A549 (cell line): ENCODE results near the gene FAM111B. TPM values are rescaled to one million over a fixed set of nuclear protein-coding genes. Genes with fewer than 3 reads are reported as not detected.

Experiments
- ATAC-seq, 2 experiments: fragments of 200-7000 bp in 1 of 2; fragments of >200 bp in 1 of 2; cut with Nextera tagmentation in 1 of 2; cut with Tn5 transposase in 1 of 2; 3 replicates each; pipeline versions ENCODE4 v1.8.0 to v1.9.1; 2018 to 2020; ENCODE audit warnings: mild to moderate bottlenecking in 1 of 2, moderate library complexity in 1 of 2
- CTCF ChIA-PET: fragments of 300-600 bp; sonication (Branson Sonifier 250); formaldehyde crosslinking; extraction: SDS; loops from one replicate; lab custom pipeline; 2021; ENCODE audit warnings: antibody characterized with exemption, inconsistent platforms; lab: Yijun Ruan, JAX
- POLR2A ChIA-PET: fragments of 350-600 bp; formaldehyde crosslinking; extraction: SDS; loops from one replicate; lab custom pipeline; 2021; ENCODE audit warnings: antibody characterized with exemption, inconsistent platforms; lab: Yijun Ruan, JAX
- DNase-seq, 2 experiments: peaks; one replicate each; pipeline versions ENCODE4 v3.0.0 to v3.0.0-alpha.2; 2011 to 2016; ENCODE audit warnings: low read depth in 1 of 2, low spot score in 1 of 2
- FAIRE-seq: peaks from 2 replicates; lab custom pipeline; 2011; peaks lifted over from hg19 to GRCh38; lab: Jason Lieb, UNC
- H3K27ac ChIP-seq, 2 experiments: fragments of >200 bp; sonication (Bioruptor Twin); formaldehyde crosslinking; 3 replicates each; pipeline ENCODE4 v1.5.1; 2016 to 2017
- H3K4me1 ChIP-seq: fragments of >200 bp; sonication (Bioruptor Twin); formaldehyde crosslinking; 3 replicates; pipeline ENCODE4 v1.6.1; 2016
- H3K4me2 ChIP-seq: fragments of >200 bp; sonication (Bioruptor Twin); formaldehyde crosslinking; 3 replicates; pipeline ENCODE4 v1.6.1; 2016
- H3K4me3 ChIP-seq: fragments of >200 bp; sonication (Bioruptor Twin); formaldehyde crosslinking; 3 replicates; pipeline ENCODE4 v1.5.1; 2016
- H3K9me3 ChIP-seq: fragments of >200 bp; sonication (Bioruptor Twin); formaldehyde crosslinking; 3 replicates; pipeline ENCODE4 v1.6.1; 2016
- BHLHE40 ChIP-seq: IDR thresholded peaks from 2 replicates; pipeline ENCODE4 v1.6.1; 2012; ENCODE audit warnings: low read depth, low read length, inconsistent platforms
- CHD4 ChIP-seq: fragments of 200-600 bp; sonication (generic); IDR thresholded peaks from 2 replicates; pipeline ENCODE4 v1.6.1; 2016; ENCODE audit warnings: antibody characterized with exemption, mild to moderate bottlenecking, borderline replicate concordance
- EHF ChIP-seq: fragments of 250-450 bp; sonication (Bioruptor Pico); IDR thresholded peaks from 2 replicates; pipeline ENCODE4 v1.5.0; 2020; ENCODE audit warnings: mild to moderate bottlenecking
- EP300 ChIP-seq, 2 experiments: fragments of >200 bp; sonication (Bioruptor Twin); formaldehyde crosslinking; IDR thresholded peaks; 2 replicates in 1 of 2; 3 replicates in 1 of 2; pipeline ENCODE4 v1.6.1; 2016 to 2017
- HDAC2 ChIP-seq: fragments of 200-600 bp; sonication (generic); IDR thresholded peaks from 2 replicates; pipeline ENCODE4 v1.6.1; 2016
- HOXB5 ChIP-seq: fragments of 250-450 bp; sonication (Bioruptor Pico); IDR thresholded peaks from 2 replicates; pipeline ENCODE4 v1.5.0; 2020; ENCODE audit warnings: mild to moderate bottlenecking, moderate library complexity
- JUN ChIP-seq, 2 experiments: fragments of >200 bp; sonication (Bioruptor Twin); formaldehyde crosslinking; IDR thresholded peaks; 2 replicates in 1 of 2; 3 replicates in 1 of 2; pipeline ENCODE4 v1.6.1; 2016 to 2017
- JUNB ChIP-seq: fragments of >200 bp; sonication (Bioruptor Twin); formaldehyde crosslinking; IDR thresholded peaks from 2 replicates; pipeline ENCODE4 v1.6.1; 2016
- KDM1A ChIP-seq: fragments of 200-600 bp; sonication (generic); IDR thresholded peaks from 2 replicates; pipeline ENCODE4 v1.6.1; 2016; ENCODE audit warnings: low read depth, mild to moderate bottlenecking
- KDM5A ChIP-seq: fragments of 200-600 bp; sonication (generic); IDR thresholded peaks from 2 replicates; pipeline ENCODE4 v1.6.1; 2016; ENCODE audit warnings: antibody characterized with exemption, mild to moderate bottlenecking
- MAZ ChIP-seq: fragments of 150-350 bp; IDR thresholded peaks from 2 replicates; pipeline ENCODE4 v1.6.1; 2014; ENCODE audit warnings: antibody characterized with exemption, low read depth, low read length, borderline replicate concordance
- MYC ChIP-seq: IDR thresholded peaks from 2 replicates; pipeline ENCODE4 v1.6.1; 2012; ENCODE audit warnings: mild to moderate bottlenecking, inconsistent platforms, low read length, improper control_type of control experiment, borderline replicate concordance
- NPAS2 ChIP-seq: fragments of 250-450 bp; sonication (Bioruptor Pico); IDR thresholded peaks from 2 replicates; pipeline ENCODE4 v1.8.0; 2022; ENCODE audit warnings: mild to moderate bottlenecking, moderate library complexity, borderline replicate concordance
- PHF8 ChIP-seq: fragments of 200-600 bp; sonication (generic); IDR thresholded peaks from 2 replicates; pipeline ENCODE4 v1.6.1; 2016; ENCODE audit warnings: low read depth, mild to moderate bottlenecking, antibody characterized with exemption, moderate library complexity, borderline replicate concordance
- RARB ChIP-seq: fragments of 250-450 bp; sonication (Bioruptor Pico); IDR thresholded peaks from 2 replicates; pipeline ENCODE4 v1.8.0; 2021; ENCODE audit warnings: mild to moderate bottlenecking, moderate library complexity
- RCOR1 ChIP-seq: fragments of 150-350 bp; IDR thresholded peaks from 2 replicates; pipeline ENCODE4 v1.6.1; 2014; ENCODE audit warnings: antibody characterized with exemption, low read length, low read depth
- WGBS: methylation state at CpG from one replicate; pipeline ENCODE4 v1.1.6; 2017; ENCODE audit errors: missing lambda C conversion rate; 5-methylcytosine and 5-hydroxymethylcytosine counted together
- polyA plus RNA-seq, 4 experiments: library from polyadenylated mRNA; depleted of rRNA in 3 of 4; stranded (reverse); fragments of >200 nt; fragmentation: RNase III in 1 of 4; extraction: RNeasy Plus Mini Kit Qiagen cat#74134 plus additional on column Dnase treatment in 1 of 4; gene quantifications; 2 replicates in 3 of 4; 3 replicates in 1 of 4; pipeline ENCODE4 v1.2.3, GENCODE V29; 2011 to 2017
- TF ChIP-seq, protein P1 (sequence below): fragments of 450-650 bp; IDR thresholded peaks from 2 replicates; pipeline ENCODE4 v1.6.1; 2014; ENCODE audit warnings: antibody characterized with exemption
- TF ChIP-seq, protein P2 (sequence below): IDR thresholded peaks from 2 replicates; pipeline ENCODE4 v1.6.1; 2012
- TF ChIP-seq, protein P3 (sequence below): fragments of >200 bp; sonication (Bioruptor Twin); formaldehyde crosslinking; IDR thresholded peaks from 3 replicates; pipeline ENCODE4 v1.5.1; 2016
- TF ChIP-seq, protein P4 (sequence below): fragments of 150-350 bp; IDR thresholded peaks from 2 replicates; pipeline ENCODE4 v1.6.1; 2014; ENCODE audit warnings: low read depth, mild to moderate bottlenecking, low read length
- TF ChIP-seq, protein P5 (sequence below): fragments of >200 bp; sonication (Bioruptor Twin); formaldehyde crosslinking; IDR thresholded peaks from 3 replicates; pipeline ENCODE4 v1.6.1; 2016

FAM111B gene
- polyA plus RNA-seq, 2 of the 4 experiments (the other 2 are of a cell fraction) = 6.9 to 11.0 TPM

DNA sequence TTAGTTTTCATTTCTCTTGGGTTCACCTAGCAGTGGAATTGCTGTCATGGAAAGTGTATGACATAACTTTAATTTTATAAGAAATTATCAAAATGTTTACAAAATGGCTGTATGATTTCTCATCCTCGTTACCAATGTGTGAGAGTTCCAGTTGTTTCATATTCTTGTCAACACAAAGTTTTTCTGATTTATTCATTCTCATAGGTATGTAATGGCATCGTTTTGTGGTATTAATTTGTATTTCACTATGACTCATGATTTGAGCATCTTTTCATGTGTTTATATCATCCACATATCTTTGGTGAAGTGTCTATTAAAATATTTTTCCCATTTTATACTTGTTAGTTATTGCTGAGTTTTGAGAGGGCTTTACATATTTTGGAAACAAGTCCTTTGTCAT is 5.5 kb downstream of the FAM111B start:
- WGBS = 67% methylated on average over 2 of the region's 2 CpGs
- CTCF ChIA-PET = no interaction called here

DNA sequence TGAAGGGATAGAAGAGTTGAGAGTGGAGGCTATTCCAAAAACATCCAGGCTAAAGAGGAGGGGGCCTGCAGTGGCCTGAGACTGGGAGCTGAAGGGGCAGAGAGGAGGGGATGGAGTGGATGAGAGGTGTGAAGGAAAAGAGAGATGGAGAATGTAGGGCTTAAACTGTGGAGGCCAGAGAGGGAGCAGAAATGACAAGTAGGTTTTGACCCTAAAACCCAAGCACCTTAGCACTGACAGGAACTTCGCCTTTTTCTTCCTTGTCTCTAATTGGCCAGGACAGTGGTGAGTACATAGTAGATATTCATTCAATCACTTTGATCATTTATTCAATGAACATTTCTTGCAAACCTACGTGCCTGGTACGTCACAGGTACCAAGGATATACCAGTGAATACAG is 7.3 kb downstream of the FAM111B start:
- ATAC-seq (no peak), DNase-seq (no peak), FAIRE-seq (no peak)
- Histone ChIP-seq H3K4me1 (no peaks in the 10 kb centered on the region), H3K4me3 (no peak overlapping the region), H3K27ac (no peak overlapping the region), H3K4me2 (no peak overlapping the region), H3K9me3 (peaks cover 17% of the 10 kb centered on the region; the same call in 1 of the 3 replicates)
- CTCF ChIA-PET = interaction anchor here (0.6 to 1.6 kb wide), 3 partner anchors 17 to 538 kb away, joined by 3 to 6 read pairs (median 3); no protein-coding TSS in a partner anchor
- TF ChIP-seq EHF (CRISPR knock-in tag) = no peak
- TF ChIP-seq JUNB = no peak
- no peak for TF ChIP-seq RCOR1
- TF ChIP-seq HOXB5 (CRISPR knock-in tag) = no peak
- TF ChIP-seq, protein P1, sequence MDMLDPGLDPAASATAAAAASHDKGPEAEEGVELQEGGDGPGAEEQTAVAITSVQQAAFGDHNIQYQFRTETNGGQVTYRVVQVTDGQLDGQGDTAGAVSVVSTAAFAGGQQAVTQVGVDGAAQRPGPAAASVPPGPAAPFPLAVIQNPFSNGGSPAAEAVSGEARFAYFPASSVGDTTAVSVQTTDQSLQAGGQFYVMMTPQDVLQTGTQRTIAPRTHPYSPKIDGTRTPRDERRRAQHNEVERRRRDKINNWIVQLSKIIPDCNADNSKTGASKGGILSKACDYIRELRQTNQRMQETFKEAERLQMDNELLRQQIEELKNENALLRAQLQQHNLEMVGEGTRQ = no peak
- TF ChIP-seq EP300 (IDR thresholded peaks at IDR 0.05) = no peak
- no peak for TF ChIP-seq RARB (CRISPR knock-in tag)
- no peak for TF ChIP-seq MYC
- no peak for TF ChIP-seq HDAC2
- no peak for TF ChIP-seq PHF8
- TF ChIP-seq MAZ = no peak
- TF ChIP-seq, protein P2, sequence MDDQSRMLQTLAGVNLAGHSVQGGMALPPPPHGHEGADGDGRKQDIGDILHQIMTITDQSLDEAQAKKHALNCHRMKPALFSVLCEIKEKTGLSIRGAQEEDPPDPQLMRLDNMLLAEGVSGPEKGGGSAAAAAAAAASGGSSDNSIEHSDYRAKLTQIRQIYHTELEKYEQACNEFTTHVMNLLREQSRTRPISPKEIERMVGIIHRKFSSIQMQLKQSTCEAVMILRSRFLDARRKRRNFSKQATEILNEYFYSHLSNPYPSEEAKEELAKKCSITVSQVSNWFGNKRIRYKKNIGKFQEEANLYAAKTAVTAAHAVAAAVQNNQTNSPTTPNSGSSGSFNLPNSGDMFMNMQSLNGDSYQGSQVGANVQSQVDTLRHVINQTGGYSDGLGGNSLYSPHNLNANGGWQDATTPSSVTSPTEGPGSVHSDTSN = no peak
- TF ChIP-seq, protein P3, sequence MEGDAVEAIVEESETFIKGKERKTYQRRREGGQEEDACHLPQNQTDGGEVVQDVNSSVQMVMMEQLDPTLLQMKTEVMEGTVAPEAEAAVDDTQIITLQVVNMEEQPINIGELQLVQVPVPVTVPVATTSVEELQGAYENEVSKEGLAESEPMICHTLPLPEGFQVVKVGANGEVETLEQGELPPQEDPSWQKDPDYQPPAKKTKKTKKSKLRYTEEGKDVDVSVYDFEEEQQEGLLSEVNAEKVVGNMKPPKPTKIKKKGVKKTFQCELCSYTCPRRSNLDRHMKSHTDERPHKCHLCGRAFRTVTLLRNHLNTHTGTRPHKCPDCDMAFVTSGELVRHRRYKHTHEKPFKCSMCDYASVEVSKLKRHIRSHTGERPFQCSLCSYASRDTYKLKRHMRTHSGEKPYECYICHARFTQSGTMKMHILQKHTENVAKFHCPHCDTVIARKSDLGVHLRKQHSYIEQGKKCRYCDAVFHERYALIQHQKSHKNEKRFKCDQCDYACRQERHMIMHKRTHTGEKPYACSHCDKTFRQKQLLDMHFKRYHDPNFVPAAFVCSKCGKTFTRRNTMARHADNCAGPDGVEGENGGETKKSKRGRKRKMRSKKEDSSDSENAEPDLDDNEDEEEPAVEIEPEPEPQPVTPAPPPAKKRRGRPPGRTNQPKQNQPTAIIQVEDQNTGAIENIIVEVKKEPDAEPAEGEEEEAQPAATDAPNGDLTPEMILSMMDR = no peak
- TF ChIP-seq CHD4 = no peak
- 88% methylated on average over 3 of the region's 3 CpGs for WGBS
- POLR2A ChIA-PET = no interaction called here

More for the DNA sequence above, 5.5 kb downstream of the FAM111B start:
- Histone ChIP-seq H3K27ac (no peak overlapping the region), H3K4me3 (no peak overlapping the region), H3K4me2 (no peak overlapping the region), H3K9me3 (no peaks in the 10 kb centered on the region), H3K4me1 (peaks cover 9% of the 10 kb centered on the region)
- POLR2A ChIA-PET = no interaction called here
- TF ChIP-seq BHLHE40 = no peak
- TF ChIP-seq, protein P4, sequence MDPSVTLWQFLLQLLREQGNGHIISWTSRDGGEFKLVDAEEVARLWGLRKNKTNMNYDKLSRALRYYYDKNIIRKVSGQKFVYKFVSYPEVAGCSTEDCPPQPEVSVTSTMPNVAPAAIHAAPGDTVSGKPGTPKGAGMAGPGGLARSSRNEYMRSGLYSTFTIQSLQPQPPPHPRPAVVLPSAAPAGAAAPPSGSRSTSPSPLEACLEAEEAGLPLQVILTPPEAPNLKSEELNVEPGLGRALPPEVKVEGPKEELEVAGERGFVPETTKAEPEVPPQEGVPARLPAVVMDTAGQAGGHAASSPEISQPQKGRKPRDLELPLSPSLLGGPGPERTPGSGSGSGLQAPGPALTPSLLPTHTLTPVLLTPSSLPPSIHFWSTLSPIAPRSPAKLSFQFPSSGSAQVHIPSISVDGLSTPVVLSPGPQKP = no peak
- TF ChIP-seq, protein P5, sequence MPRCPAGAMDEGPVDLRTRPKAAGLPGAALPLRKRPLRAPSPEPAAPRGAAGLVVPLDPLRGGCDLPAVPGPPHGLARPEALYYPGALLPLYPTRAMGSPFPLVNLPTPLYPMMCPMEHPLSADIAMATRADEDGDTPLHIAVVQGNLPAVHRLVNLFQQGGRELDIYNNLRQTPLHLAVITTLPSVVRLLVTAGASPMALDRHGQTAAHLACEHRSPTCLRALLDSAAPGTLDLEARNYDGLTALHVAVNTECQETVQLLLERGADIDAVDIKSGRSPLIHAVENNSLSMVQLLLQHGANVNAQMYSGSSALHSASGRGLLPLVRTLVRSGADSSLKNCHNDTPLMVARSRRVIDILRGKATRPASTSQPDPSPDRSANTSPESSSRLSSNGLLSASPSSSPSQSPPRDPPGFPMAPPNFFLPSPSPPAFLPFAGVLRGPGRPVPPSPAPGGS = no peak
- no peak for DNase-seq
- FAIRE-seq = peak; percentile 72
- no peak for ATAC-seq

DNA sequence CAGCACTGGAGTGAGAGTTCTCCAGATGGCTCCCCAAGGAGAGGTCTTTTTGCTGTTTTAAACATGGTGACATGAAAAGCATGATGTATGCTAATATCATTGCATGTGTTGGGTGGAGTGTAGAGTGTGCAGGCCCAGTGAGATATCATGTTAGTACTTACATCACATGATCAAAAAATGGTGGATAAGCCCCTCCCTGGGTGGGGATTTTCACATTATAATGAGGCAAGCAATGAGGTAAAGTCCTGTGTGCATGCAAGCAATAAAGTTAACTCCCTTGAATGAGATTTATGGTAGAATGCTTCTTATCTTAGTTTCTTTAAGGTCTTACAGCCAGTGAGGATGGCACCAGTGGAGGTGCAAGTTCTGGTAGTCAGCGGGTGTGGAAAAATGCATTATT is 8.5 kb downstream of the FAM111B start:
- Histone ChIP-seq H3K9me3 (peaks cover 18% of the 10 kb centered on the region; the same call in 1 of the 3 replicates), H3K4me2 (no peak overlapping the region), H3K27ac (no peak overlapping the region), H3K4me3 (no peak overlapping the region), H3K4me1 (no peaks in the 10 kb centered on the region)
- ATAC-seq = no peak
- 89% methylated on average over 1 of the region's 1 CpG for WGBS
- ChIA-PET CTCF (no interaction called here), POLR2A (no interaction called here)
- FAIRE-seq = no peak
- TF ChIP-seq, protein P4 = no peak
- TF ChIP-seq EHF (CRISPR knock-in tag) (no peak), KDM1A (no peak), CHD4 (no peak), JUN (IDR thresholded peaks at IDR 0.05) (no peak), NPAS2 (CRISPR knock-in tag) (no peak), KDM5A (no peak), RARB (CRISPR knock-in tag) (no peak)
- no peak for DNase-seq
